SK-N-SH (cell line): ENCODE data around the gene MBD4. TPM values are rescaled to one million over a fixed set of nuclear protein-coding genes. Genes with fewer than 3 reads are reported as not detected.
"Not testable (repeated sequence)": the region's sequence is repeated elsewhere in the genome, so short reads cannot be mapped to it uniquely, and the experiment has no call there.

ENCODE experiments used
- CTCF ChIA-PET: fragments of 300-600, 350-600 bp; formaldehyde crosslinking; extraction: SDS; loops from one replicate; lab custom pipeline; 2021; lab: Yijun Ruan, JAX
- POLR2A ChIA-PET: fragments of 350-600 bp; sonication (Branson Sonifier 250); formaldehyde crosslinking; extraction: SDS; loops from one replicate; lab custom pipeline; 2020; ENCODE audit warnings: antibody characterized with exemption, inconsistent platforms; lab: Yijun Ruan, JAX
- DNase-seq: peaks from one replicate; pipeline ENCODE4 v3.0.0; 2012
- H2AFZ ChIP-seq: fragments of 200-600 bp; sonication (generic); 2 replicates; pipeline ENCODE4 v1.8.1; 2016; ENCODE audit warnings: antibody characterized with exemption, mild to moderate bottlenecking, low read depth
- H3F3A ChIP-seq: fragments of 200-600 bp; sonication (generic); replicated peaks from 2 replicates; pipeline ENCODE3; 2016; ENCODE audit warnings: antibody characterized with exemption, mild to moderate bottlenecking; ENCODE audit not compliant: insufficient read depth
- H3K27ac ChIP-seq, 2 experiments: fragments of 200-500 bp in 1 of 2; fragments of 200-600 bp in 1 of 2; sonication (Bioruptor generic) in 1 of 2; sonication (generic), shearing (Covaris generic) in 1 of 2; 2 replicates each; pipeline versions ENCODE4 v1.5.1 to v1.6.1; 2014 to 2016; ENCODE audit warnings: low read depth in 2 of 2, inconsistent platforms in 1 of 2, low read length in 1 of 2, mild to moderate bottlenecking in 1 of 2, mixed read lengths in 1 of 2
- H3K27me3 ChIP-seq: fragments of 200-600 bp; sonication (generic), shearing (Covaris generic); 2 replicates; pipeline ENCODE4 v1.6.1; 2016; ENCODE audit warnings: mixed run types; ENCODE audit not compliant: insufficient read depth
- H3K36me3 ChIP-seq, 2 experiments: fragments of 200-500 bp in 1 of 2; fragments of 200-600 bp in 1 of 2; sonication (Bioruptor generic) in 1 of 2; sonication (generic) in 1 of 2; replicated peaks in 1 of 2; 2 replicates each; pipeline versions ENCODE3 to v1.5.1; 2014 to 2016; ENCODE audit warnings: low read length in 1 of 2, mild to moderate bottlenecking in 1 of 2; ENCODE audit not compliant: insufficient read depth in 2 of 2, control insufficient read depth in 1 of 2
- H3K4me1 ChIP-seq, 2 experiments: fragments of 200-500 bp in 1 of 2; fragments of 200-600 bp in 1 of 2; sonication (Bioruptor generic) in 1 of 2; sonication (generic), shearing (Covaris generic) in 1 of 2; 2 replicates each; pipeline versions ENCODE4 v1.5.1 to v1.6.1; 2014 to 2016; ENCODE audit warnings: low read depth in 1 of 2, low read length in 1 of 2, mixed run types in 1 of 2; ENCODE audit not compliant: insufficient read depth in 2 of 2, control insufficient read depth in 1 of 2
- H3K4me2 ChIP-seq: fragments of 200-600 bp; sonication (generic), shearing (Covaris generic); 2 replicates; pipeline ENCODE4 v1.6.1; 2017; ENCODE audit warnings: mixed run types
- H3K4me3 ChIP-seq, 2 experiments: fragments of 200-500 bp in 1 of 2; fragments of 200-600 bp in 1 of 2; sonication (Bioruptor generic) in 1 of 2; sonication (generic), shearing (Covaris generic) in 1 of 2; 2 replicates each; pipeline versions ENCODE4 v1.5.1 to v1.8.1; 2014 to 2016; ENCODE audit warnings: low read depth in 2 of 2, inconsistent platforms in 1 of 2, low read length in 1 of 2, mild to moderate bottlenecking in 1 of 2, mixed read lengths in 1 of 2, moderate library complexity in 1 of 2
- H3K79me2 ChIP-seq: fragments of 200-600 bp; sonication (generic); 2 replicates; pipeline ENCODE4 v1.8.1; 2017; ENCODE audit warnings: mild to moderate bottlenecking; ENCODE audit not compliant: insufficient read depth
- H3K9ac ChIP-seq: fragments of 200-600 bp; sonication (generic); 2 replicates; pipeline ENCODE4 v1.6.1; 2017; ENCODE audit warnings: mixed run types
- H3K9me2 ChIP-seq: fragments of 200-600 bp; sonication (generic); 2 replicates; pipeline ENCODE4 v1.6.1; 2017; ENCODE audit warnings: mixed run types
- H3K9me3 ChIP-seq: fragments of 200-600 bp; sonication (generic); 2 replicates; pipeline ENCODE4 v1.6.1; 2017; ENCODE audit warnings: mixed run types, mild to moderate bottlenecking, moderate library complexity
- H4K20me1 ChIP-seq: fragments of 200-600 bp; sonication (generic); 2 replicates; pipeline ENCODE4 v1.6.1; 2017; ENCODE audit warnings: mild to moderate bottlenecking, mixed run types; ENCODE audit not compliant: insufficient read depth
- CHD2 ChIP-seq: fragments of 150-350 bp; IDR thresholded peaks from 2 replicates; pipeline ENCODE4 v1.6.1; 2018; ENCODE audit warnings: low read length; ENCODE audit not compliant: partially characterized antibody
- EP300 ChIP-seq, 2 experiments: IDR thresholded peaks; 2 replicates each; pipeline versions ENCODE4 v1.4.0 to v1.6.1; 2012; ENCODE audit warnings: borderline replicate concordance in 1 of 2, low read depth in 1 of 2, low read length in 1 of 2
- FOXJ3 ChIP-seq: sonication (generic); formaldehyde crosslinking; IDR thresholded peaks from 2 replicates; pipeline ENCODE4 v1.5.1; 2020; ENCODE audit warnings: mild to moderate bottlenecking, missing genetic modification reagents
- GATA2 ChIP-seq: sonication (generic); formaldehyde crosslinking; IDR thresholded peaks from 2 replicates; pipeline ENCODE4 v1.5.0; 2020; ENCODE audit warnings: mild to moderate bottlenecking, missing genetic modification reagents
- MEF2A ChIP-seq: IDR thresholded peaks from 2 replicates; pipeline ENCODE4 v1.4.0; 2012; ENCODE audit warnings: low read depth, borderline replicate concordance
- MXI1 ChIP-seq: IDR thresholded peaks from 2 replicates; pipeline ENCODE4 v1.6.1; 2012; ENCODE audit warnings: mild to moderate bottlenecking, low read depth, low read length, improper control_type of control experiment
- NFIC ChIP-seq: IDR thresholded peaks from 2 replicates; pipeline ENCODE4 v1.4.0; 2012; ENCODE audit warnings: borderline replicate concordance
- PBX3 ChIP-seq: IDR thresholded peaks from 2 replicates; pipeline ENCODE4; 2012
- RCOR1 ChIP-seq: fragments of 150-350 bp; IDR thresholded peaks from 2 replicates; pipeline ENCODE4 v1.6.1; 2017; ENCODE audit warnings: antibody characterized with exemption, low read length
- RFX5 ChIP-seq: IDR thresholded peaks from 2 replicates; pipeline ENCODE4 v1.6.1; 2012; ENCODE audit warnings: mild to moderate bottlenecking, improper control_type of control experiment, low read length
- USF1 ChIP-seq: IDR thresholded peaks from 2 replicates; pipeline ENCODE4 v1.4.0; 2012; ENCODE audit warnings: low read depth, borderline replicate concordance
- YY1 ChIP-seq: IDR thresholded peaks from 2 replicates; pipeline ENCODE4 v1.4.0; 2012; ENCODE audit warnings: low read depth, mild to moderate bottlenecking
- WGBS: methylation state at CpG from one replicate; pipeline ENCODE4 v1.1.6; 2017; ENCODE audit warnings: low lambda C conversion rate; 5-methylcytosine and 5-hydroxymethylcytosine counted together
- polyA plus RNA-seq, 3 experiments: library from polyadenylated mRNA; depleted of rRNA; stranded (reverse); fragments of >200 nt; gene quantifications; 2 replicates each; pipeline ENCODE4 v1.2.3, GENCODE V29; 2012
- TF ChIP-seq, protein P1 (sequence below): fragments of 150-350 bp; IDR thresholded peaks from 2 replicates; pipeline ENCODE4 v1.6.1; 2016; ENCODE audit warnings: mild to moderate bottlenecking, low read depth, low read length

MBD4 gene
- polyA plus RNA-seq, 1 of the 3 experiments (the other 2 are of a cell fraction): 11.1 TPM

GRCh38 chr3:129387487-129387886, 52.3 kb downstream of the MBD4 start:
- Histone ChIP-seq H3F3A (peaks cover 4% of the 10 kb centered on the region), H3K9me2 (no peaks in the 10 kb centered on the region), H3K9ac (no peak overlapping the region), H3K36me3 (peaks cover 16 to 33% of the 10 kb centered on the region in 2 experiments), H3K27ac (peak overlapping the region in 1 of 2 experiments; percentile 71; a peak in 1 of 4 replicates), H4K20me1 (no peaks in the 10 kb centered on the region), H3K4me2 (no peak overlapping the region), H3K4me3 (no peak overlapping the region), H2AFZ (no peak overlapping the region), H3K27me3 (no peaks in the 10 kb centered on the region), H3K79me2 (no peaks in the 10 kb centered on the region; the same call in 1 of the 2 replicates), H3K4me1 (peaks cover 0 to 15% of the 10 kb centered on the region in 2 experiments; a peak in 1 of 4 replicates), H3K9me3 (no peaks in the 10 kb centered on the region)
- TF ChIP-seq NFIC: no peak
- TF ChIP-seq PBX3: no peak
- TF ChIP-seq YY1: no peak
- no peak for TF ChIP-seq RFX5
- TF ChIP-seq, protein P1, sequence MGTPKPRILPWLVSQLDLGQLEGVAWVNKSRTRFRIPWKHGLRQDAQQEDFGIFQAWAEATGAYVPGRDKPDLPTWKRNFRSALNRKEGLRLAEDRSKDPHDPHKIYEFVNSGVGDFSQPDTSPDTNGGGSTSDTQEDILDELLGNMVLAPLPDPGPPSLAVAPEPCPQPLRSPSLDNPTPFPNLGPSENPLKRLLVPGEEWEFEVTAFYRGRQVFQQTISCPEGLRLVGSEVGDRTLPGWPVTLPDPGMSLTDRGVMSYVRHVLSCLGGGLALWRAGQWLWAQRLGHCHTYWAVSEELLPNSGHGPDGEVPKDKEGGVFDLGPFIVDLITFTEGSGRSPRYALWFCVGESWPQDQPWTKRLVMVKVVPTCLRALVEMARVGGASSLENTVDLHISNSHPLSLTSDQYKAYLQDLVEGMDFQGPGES: no peak
- no peak for TF ChIP-seq MEF2A
- DNase-seq: no peak
- ChIA-PET CTCF (interaction anchor here (0.7 to 1.2 kb wide), 2 partner anchors 12 to 21 kb away, joined by 3 to 4 read pairs; no protein-coding TSS in a partner anchor), POLR2A (interaction anchor here (2.8 kb wide), 1 partner anchor 71 kb away, joined by 22 read pairs; a partner anchor contains a TSS)
- WGBS: 99% methylated on average over 5 of the region's 5 CpGs

DNA sequence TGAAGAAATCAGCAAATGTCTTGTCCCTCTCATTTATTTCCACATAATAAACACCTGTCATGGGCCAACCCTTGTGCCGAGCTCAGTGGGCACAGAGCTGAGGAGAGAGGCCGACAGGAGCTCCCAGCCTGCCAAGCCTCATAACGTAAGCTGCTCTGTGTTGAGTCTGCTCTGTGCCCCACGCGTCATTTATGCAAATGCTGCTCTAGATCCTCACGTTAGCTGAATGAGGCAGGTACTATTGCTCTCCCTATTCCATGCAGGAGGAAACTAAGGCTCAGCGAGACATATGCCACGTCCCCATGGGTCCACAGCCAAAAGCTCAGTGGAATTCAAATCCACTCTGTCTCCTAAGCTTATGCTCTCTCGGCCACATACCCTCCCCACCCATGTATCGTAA, 52.8 kb downstream of the MBD4 start:
- Histone ChIP-seq H3K9me3 (no peaks in the 10 kb centered on the region), H3K4me2 (no peak overlapping the region), H3K9me2 (no peaks in the 10 kb centered on the region), H3K79me2 (no peaks in the 10 kb centered on the region; the same call in 1 of the 2 replicates), H3K4me1 (peaks cover 0 to 15% of the 10 kb centered on the region in 2 experiments; a peak in 1 of 4 replicates), H4K20me1 (no peaks in the 10 kb centered on the region), H3K4me3 (no peak overlapping the region), H3K27ac (no peak overlapping the region), H3K27me3 (no peaks in the 10 kb centered on the region), H2AFZ (no peak overlapping the region), H3F3A (peaks cover 4% of the 10 kb centered on the region), H3K9ac (no peak overlapping the region), H3K36me3 (peaks cover 16 to 33% of the 10 kb centered on the region in 2 experiments)
- no peak for TF ChIP-seq EP300 (IDR thresholded peaks at IDR 0.05; ENCODE audit: borderline replicate concordance in 1 of 2, low read depth in 1 of 2, low read length in 1 of 2)
- no peak for DNase-seq
- ChIA-PET POLR2A (interaction anchor here (2.8 kb wide), 1 partner anchor 71 kb away, joined by 22 read pairs; a partner anchor contains a TSS), CTCF (no interaction called here)
- WGBS: 99% methylated on average over 10 of the region's 10 CpGs

- ChIA-PET CTCF (interaction anchor here (1.0 to 1.5 kb wide), 2 partner anchors 43 to 69 kb away, joined by 3 to 7 read pairs; partner anchors contain the start of gene EFCAB12), POLR2A (interaction anchor here (1.2 to 2.8 kb wide), 2 partner anchors 20 to 69 kb away, joined by 5 to 22 read pairs; a partner anchor contains a TSS)
- peaks cover 9 to 21% of the 10 kb centered on the region in 2 experiments for H3K36me3 ChIP-seq
- not testable (repeated sequence) for H4K20me1 ChIP-seq, H3K27me3 ChIP-seq, H3K4me3 ChIP-seq, H3K79me2 ChIP-seq, H3K9me2 ChIP-seq, H2AFZ ChIP-seq, H3K4me2 ChIP-seq, H3F3A ChIP-seq, H3K9ac ChIP-seq, H3K9me3 ChIP-seq
- 54% methylated on average over 6 of the region's 8 CpGs for WGBS
- peak; percentile 83 for DNase-seq
- TF ChIP-seq FOXJ3 (CRISPR knock-in tag): peak; percentile 88
- peak; percentile 91 for TF ChIP-seq GATA2 (CRISPR knock-in tag)
- TF ChIP-seq USF1: peak; percentile 35; the same call in 1 of the 2 replicates
- TF ChIP-seq MXI1: peak; percentile 63
- TF ChIP-seq RCOR1: peak; percentile 84
- peak in 1 of 2 experiments; percentile 54; a peak in 1 of 4 replicates for TF ChIP-seq EP300 (IDR thresholded peaks at IDR 0.05; ENCODE audit: borderline replicate concordance in 1 of 2, low read depth in 1 of 2, low read length in 1 of 2)
- TF ChIP-seq CHD2: peak; percentile 97
- H3K4me1 ChIP-seq: peaks cover 0 to 15% of the 10 kb centered on the region in 2 experiments; a peak in 1 of 4 replicates
- peak overlapping the region in 1 of 2 experiments; percentile 36; a peak in 2 of 4 replicates for H3K27ac ChIP-seq
Measured at GRCh38 chr3:129385507-129385906, 54.2 kb downstream of the MBD4 start.
